SK-N-SH (cell line): ENCODE results near the gene IL20. TPM values are rescaled to one million over a fixed set of nuclear protein-coding genes. Genes with fewer than 3 reads are reported as not detected.

Experiments
- CTCF ChIA-PET: fragments of 300-600, 350-600 bp; formaldehyde crosslinking; extraction: SDS; loops from one replicate; lab custom pipeline; 2021; lab: Yijun Ruan, JAX
- POLR2A ChIA-PET: fragments of 350-600 bp; sonication (Branson Sonifier 250); formaldehyde crosslinking; extraction: SDS; loops from one replicate; lab custom pipeline; 2020; ENCODE audit warnings: antibody characterized with exemption, inconsistent platforms; lab: Yijun Ruan, JAX
- DNase-seq: peaks from one replicate; pipeline ENCODE4 v3.0.0; 2012
- H2AFZ ChIP-seq: fragments of 200-600 bp; sonication (generic); 2 replicates; pipeline ENCODE4 v1.8.1; 2016; ENCODE audit warnings: antibody characterized with exemption, mild to moderate bottlenecking, low read depth
- H3F3A ChIP-seq: fragments of 200-600 bp; sonication (generic); replicated peaks from 2 replicates; pipeline ENCODE3; 2016; ENCODE audit warnings: antibody characterized with exemption, mild to moderate bottlenecking; ENCODE audit not compliant: insufficient read depth
- H3K27ac ChIP-seq, 2 experiments: fragments of 200-500 bp in 1 of 2; fragments of 200-600 bp in 1 of 2; sonication (Bioruptor generic) in 1 of 2; sonication (generic), shearing (Covaris generic) in 1 of 2; 2 replicates each; pipeline versions ENCODE4 v1.5.1 to v1.6.1; 2014 to 2016; ENCODE audit warnings: low read depth in 2 of 2, inconsistent platforms in 1 of 2, low read length in 1 of 2, mild to moderate bottlenecking in 1 of 2, mixed read lengths in 1 of 2
- H3K27me3 ChIP-seq: fragments of 200-600 bp; sonication (generic), shearing (Covaris generic); 2 replicates; pipeline ENCODE4 v1.6.1; 2016; ENCODE audit warnings: mixed run types; ENCODE audit not compliant: insufficient read depth
- H3K36me3 ChIP-seq, 2 experiments: fragments of 200-500 bp in 1 of 2; fragments of 200-600 bp in 1 of 2; sonication (Bioruptor generic) in 1 of 2; sonication (generic) in 1 of 2; replicated peaks in 1 of 2; 2 replicates each; pipeline versions ENCODE3 to v1.5.1; 2014 to 2016; ENCODE audit warnings: low read length in 1 of 2, mild to moderate bottlenecking in 1 of 2; ENCODE audit not compliant: insufficient read depth in 2 of 2, control insufficient read depth in 1 of 2
- H3K4me1 ChIP-seq, 2 experiments: fragments of 200-500 bp in 1 of 2; fragments of 200-600 bp in 1 of 2; sonication (Bioruptor generic) in 1 of 2; sonication (generic), shearing (Covaris generic) in 1 of 2; 2 replicates each; pipeline versions ENCODE4 v1.5.1 to v1.6.1; 2014 to 2016; ENCODE audit warnings: low read depth in 1 of 2, low read length in 1 of 2, mixed run types in 1 of 2; ENCODE audit not compliant: insufficient read depth in 2 of 2, control insufficient read depth in 1 of 2
- H3K4me2 ChIP-seq: fragments of 200-600 bp; sonication (generic), shearing (Covaris generic); 2 replicates; pipeline ENCODE4 v1.6.1; 2017; ENCODE audit warnings: mixed run types
- H3K4me3 ChIP-seq, 2 experiments: fragments of 200-500 bp in 1 of 2; fragments of 200-600 bp in 1 of 2; sonication (Bioruptor generic) in 1 of 2; sonication (generic), shearing (Covaris generic) in 1 of 2; 2 replicates each; pipeline versions ENCODE4 v1.5.1 to v1.8.1; 2014 to 2016; ENCODE audit warnings: low read depth in 2 of 2, inconsistent platforms in 1 of 2, low read length in 1 of 2, mild to moderate bottlenecking in 1 of 2, mixed read lengths in 1 of 2, moderate library complexity in 1 of 2
- H3K79me2 ChIP-seq: fragments of 200-600 bp; sonication (generic); 2 replicates; pipeline ENCODE4 v1.8.1; 2017; ENCODE audit warnings: mild to moderate bottlenecking; ENCODE audit not compliant: insufficient read depth
- H3K9ac ChIP-seq: fragments of 200-600 bp; sonication (generic); 2 replicates; pipeline ENCODE4 v1.6.1; 2017; ENCODE audit warnings: mixed run types
- H3K9me2 ChIP-seq: fragments of 200-600 bp; sonication (generic); 2 replicates; pipeline ENCODE4 v1.6.1; 2017; ENCODE audit warnings: mixed run types
- H3K9me3 ChIP-seq: fragments of 200-600 bp; sonication (generic); 2 replicates; pipeline ENCODE4 v1.6.1; 2017; ENCODE audit warnings: mixed run types, mild to moderate bottlenecking, moderate library complexity
- H4K20me1 ChIP-seq: fragments of 200-600 bp; sonication (generic); 2 replicates; pipeline ENCODE4 v1.6.1; 2017; ENCODE audit warnings: mild to moderate bottlenecking, mixed run types; ENCODE audit not compliant: insufficient read depth
- EP300 ChIP-seq, 2 experiments: IDR thresholded peaks; 2 replicates each; pipeline versions ENCODE4 v1.4.0 to v1.6.1; 2012; ENCODE audit warnings: borderline replicate concordance in 1 of 2, low read depth in 1 of 2, low read length in 1 of 2
- FOSL2 ChIP-seq: IDR thresholded peaks from 2 replicates; pipeline ENCODE4 v1.4.0; 2012; ENCODE audit warnings: low read depth, mild to moderate bottlenecking, moderate library complexity, borderline replicate concordance
- FOXM1 ChIP-seq: IDR thresholded peaks from 2 replicates; pipeline ENCODE4 v1.4.0; 2012; ENCODE audit warnings: low read depth, mild to moderate bottlenecking
- GATA2 ChIP-seq: sonication (generic); formaldehyde crosslinking; IDR thresholded peaks from 2 replicates; pipeline ENCODE4 v1.5.0; 2020; ENCODE audit warnings: mild to moderate bottlenecking, missing genetic modification reagents
- IRF3 ChIP-seq: fragments of 150-350 bp; IDR thresholded peaks from 2 replicates; pipeline ENCODE4 v1.6.1; 2016; ENCODE audit warnings: mild to moderate bottlenecking, low read depth, low read length
- MAX ChIP-seq: IDR thresholded peaks from 2 replicates; pipeline ENCODE4 v1.4.0; 2012; ENCODE audit warnings: low read depth
- MEF2A ChIP-seq: IDR thresholded peaks from 2 replicates; pipeline ENCODE4 v1.4.0; 2012; ENCODE audit warnings: low read depth, borderline replicate concordance
- NRF1 ChIP-seq: IDR thresholded peaks from 2 replicates; pipeline ENCODE4 v1.6.1; 2012; ENCODE audit warnings: low read depth, mild to moderate bottlenecking, low read length
- RAD21 ChIP-seq: IDR thresholded peaks from 2 replicates; pipeline ENCODE4 v1.6.1; 2012; ENCODE audit warnings: mild to moderate bottlenecking, low read length
- RCOR1 ChIP-seq: fragments of 150-350 bp; IDR thresholded peaks from 2 replicates; pipeline ENCODE4 v1.6.1; 2017; ENCODE audit warnings: antibody characterized with exemption, low read length
- REST ChIP-seq: IDR thresholded peaks from 2 replicates; pipeline ENCODE4 v1.6.1; 2012; ENCODE audit warnings: mild to moderate bottlenecking, low read depth, low read length, moderate library complexity
- RXRA ChIP-seq: IDR thresholded peaks from 2 replicates; pipeline ENCODE4 v1.4.0; 2012; ENCODE audit warnings: low read depth, mild to moderate bottlenecking, borderline replicate concordance
- SIN3A ChIP-seq: IDR thresholded peaks from 2 replicates; pipeline ENCODE4 v1.6.1; 2012; ENCODE audit warnings: low read depth, mild to moderate bottlenecking, low read length, moderate library complexity, borderline replicate concordance
- TCF12 ChIP-seq: IDR thresholded peaks from 2 replicates; pipeline ENCODE4 v1.4.0; 2012
- USF1 ChIP-seq: IDR thresholded peaks from 2 replicates; pipeline ENCODE4 v1.4.0; 2012; ENCODE audit warnings: low read depth, borderline replicate concordance
- USF2 ChIP-seq: fragments of 150-350 bp; IDR thresholded peaks from 2 replicates; pipeline ENCODE4 v1.6.1; 2017; ENCODE audit warnings: antibody characterized with exemption, low read length, low read depth, borderline replicate concordance
- WGBS: methylation state at CpG from one replicate; pipeline ENCODE4 v1.1.6; 2017; ENCODE audit warnings: low lambda C conversion rate; 5-methylcytosine and 5-hydroxymethylcytosine counted together
- polyA plus RNA-seq, 3 experiments: library from polyadenylated mRNA; depleted of rRNA; stranded (reverse); fragments of >200 nt; gene quantifications; 2 replicates each; pipeline ENCODE4 v1.2.3, GENCODE V29; 2012

IL20 gene
- polyA plus RNA-seq, 1 of the 3 experiments (the other 2 are of a cell fraction), result not detected

GRCh38 chr1:206872139-206872538, 6.7 kb downstream of the IL20 start:
- Histone ChIP-seq H3K79me2 (no peaks in the 10 kb centered on the region), H4K20me1 (no peaks in the 10 kb centered on the region), H3K9ac (no peak overlapping the region), H3K36me3 (no peaks in the 10 kb centered on the region), H3K9me2 (no peaks in the 10 kb centered on the region), H3K4me1 (no peaks in the 10 kb centered on the region), H3K27ac (no peak overlapping the region), H3K27me3 (no peaks in the 10 kb centered on the region), H3K4me3 (no peak overlapping the region), H3F3A (no peaks in the 10 kb centered on the region), H3K4me2 (no peak overlapping the region), H3K9me3 (no peaks in the 10 kb centered on the region), H2AFZ (no peak overlapping the region)
- WGBS, result 46% methylated on average over 3 of the region's 3 CpGs
- CTCF ChIA-PET, result interaction anchor here (0.9 to 2.6 kb wide), 5 partner anchors 12 to 208 kb away, joined by 3 to 8 read pairs (median 4); no protein-coding TSS in a partner anchor
- TF ChIP-seq USF2, result no peak
- no peak for TF ChIP-seq TCF12
- TF ChIP-seq FOXM1, result no peak
- TF ChIP-seq MAX, result no peak
- no peak for TF ChIP-seq RAD21
- TF ChIP-seq FOSL2, result no peak
- no peak for TF ChIP-seq IRF3
- no peak for TF ChIP-seq GATA2 (CRISPR knock-in tag)
- TF ChIP-seq NRF1, result no peak
- TF ChIP-seq RCOR1, result no peak
- no peak for TF ChIP-seq SIN3A
- TF ChIP-seq RXRA, result no peak
- no peak for TF ChIP-seq EP300 (IDR thresholded peaks at IDR 0.05; ENCODE audit: borderline replicate concordance in 1 of 2, low read depth in 1 of 2, low read length in 1 of 2)
- no peak for TF ChIP-seq USF1
- TF ChIP-seq REST, result no peak
- no peak for TF ChIP-seq MEF2A
- no peak for DNase-seq
- POLR2A ChIA-PET, result no interaction called here
